HG03280 (cell line): ENCODE measurements around the gene CCDC85C.

ENCODE experiments used
- ATAC-seq: cut with Tn5 transposase; IDR thresholded peaks from one replicate; pipeline ENCODE4 v1.9.1; 2021; ENCODE audit warnings: mild to moderate bottlenecking, moderate library complexity; ENCODE audit not compliant: unreplicated experiment

Gene CCDC85C

DNA sequence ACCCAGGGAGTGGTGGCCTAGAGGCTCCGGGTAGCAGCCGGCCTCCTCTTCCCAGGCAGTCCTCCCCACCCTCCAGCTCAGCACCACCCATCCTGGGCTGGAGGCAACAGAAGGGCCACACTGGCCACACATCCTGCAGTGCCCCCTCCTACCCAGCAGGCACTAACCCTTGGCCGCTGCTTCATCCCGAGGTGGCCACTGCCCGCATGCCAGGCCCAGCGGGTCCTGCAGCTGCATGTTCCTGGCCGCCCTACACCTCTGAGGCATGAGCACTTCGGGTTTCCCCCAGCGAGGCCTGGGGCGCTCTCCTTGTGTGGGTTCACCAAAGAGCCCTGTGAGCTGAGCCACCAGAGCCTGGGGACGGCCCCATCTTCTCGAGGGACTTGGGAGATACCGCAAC lies 61.4 kb downstream of the CCDC85C start:
- ATAC-seq = no peak

DNA sequence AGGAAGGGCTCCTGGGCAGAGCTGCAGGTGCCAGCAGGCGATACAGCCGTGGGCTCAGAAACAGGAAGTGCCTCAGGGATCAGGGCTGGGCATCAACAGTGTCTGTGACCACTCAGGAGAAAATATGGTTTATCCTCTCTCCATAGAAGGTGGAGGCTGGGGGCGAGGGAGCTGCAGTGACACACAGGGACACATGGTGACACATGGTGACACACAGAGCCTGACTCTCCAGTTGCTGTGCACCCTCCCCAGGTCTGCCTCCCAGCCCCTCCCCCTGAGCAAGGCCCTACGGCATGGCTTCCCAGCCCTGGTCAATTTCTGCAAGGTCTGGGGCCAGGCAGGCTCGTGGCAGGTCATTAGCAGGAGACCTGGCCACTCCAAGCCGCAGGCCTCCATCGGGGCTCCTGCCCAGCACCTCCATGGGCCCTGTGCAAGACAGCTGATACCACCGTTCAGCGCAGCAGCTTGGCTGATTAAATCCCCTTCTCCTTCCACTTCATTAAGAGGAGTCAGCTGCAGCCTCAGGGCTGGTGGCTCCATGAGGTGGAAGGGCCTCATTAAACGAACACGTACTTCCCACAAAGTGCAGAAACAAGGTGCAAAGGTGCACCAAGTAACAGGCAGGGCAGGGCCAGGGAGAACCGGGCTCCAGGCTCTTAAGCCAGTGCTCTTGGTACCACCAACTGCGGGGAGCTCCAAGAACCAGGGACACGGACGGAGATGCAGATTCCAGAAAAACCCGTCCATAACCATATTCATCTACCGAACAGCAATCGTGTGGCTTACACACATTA lies 62.1 kb downstream of the CCDC85C start:
- no peak for ATAC-seq

DNA sequence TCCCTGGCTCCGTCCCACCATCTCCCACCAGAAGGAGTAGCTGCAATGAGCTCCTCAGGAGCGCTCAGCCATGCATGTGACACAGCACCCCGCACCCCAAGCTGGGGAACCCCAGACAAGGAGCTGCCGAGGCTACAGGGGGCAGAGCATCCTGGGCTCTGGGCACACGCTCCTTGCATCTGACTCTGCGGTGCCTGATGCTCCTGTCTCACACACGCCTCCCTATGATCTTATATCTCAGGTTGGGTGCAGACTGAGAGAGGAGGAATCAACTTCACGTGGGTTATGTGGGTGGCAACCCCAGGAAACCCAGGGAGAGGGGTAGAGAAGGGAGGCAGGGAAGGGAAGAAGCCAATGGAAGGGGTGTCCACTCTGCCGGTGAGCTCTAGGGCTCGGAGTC lies 62.8 kb downstream of the CCDC85C start:
- ATAC-seq = no peak

DNA sequence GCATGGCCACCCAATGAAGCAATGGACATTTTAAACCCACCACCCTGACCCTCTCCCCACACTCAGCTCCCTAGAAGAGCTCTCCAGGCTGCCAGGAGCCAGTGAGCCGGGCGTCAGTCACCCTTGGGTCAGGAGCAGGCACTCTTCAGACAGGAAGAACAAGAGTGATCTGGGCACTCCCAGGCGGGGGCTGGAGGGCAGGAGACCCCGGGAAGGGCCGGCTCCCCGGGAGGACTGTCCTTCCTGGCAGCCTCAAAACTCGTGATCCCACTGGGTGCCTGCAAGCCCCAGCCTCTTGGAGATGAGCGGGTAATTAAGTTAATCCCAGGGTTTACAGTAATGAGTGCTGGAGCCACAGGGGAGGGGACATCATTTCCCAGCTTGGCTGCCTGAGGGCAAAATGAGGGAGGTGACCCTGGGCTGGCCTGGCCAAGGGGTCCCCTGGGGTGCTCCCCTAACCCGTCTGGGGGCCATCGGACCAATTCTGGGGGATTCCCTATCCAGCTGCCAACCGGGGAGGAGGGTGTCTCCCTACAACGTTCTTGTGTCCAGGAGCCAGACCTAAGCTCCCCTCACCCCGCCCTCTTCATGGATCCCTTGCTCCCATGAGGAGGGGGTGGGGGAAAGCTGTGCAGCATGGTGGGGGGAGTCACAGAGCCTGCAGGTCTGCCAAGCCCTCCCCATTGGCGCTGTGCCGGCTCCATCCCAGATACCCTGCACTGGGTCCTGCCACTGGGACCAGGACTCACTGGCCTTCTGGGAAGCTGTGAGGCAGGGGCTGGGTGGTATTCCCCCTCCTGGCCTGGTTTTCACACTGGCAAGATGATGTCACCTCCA lies 63.6 kb downstream of the CCDC85C start:
- ATAC-seq = no peak

DNA sequence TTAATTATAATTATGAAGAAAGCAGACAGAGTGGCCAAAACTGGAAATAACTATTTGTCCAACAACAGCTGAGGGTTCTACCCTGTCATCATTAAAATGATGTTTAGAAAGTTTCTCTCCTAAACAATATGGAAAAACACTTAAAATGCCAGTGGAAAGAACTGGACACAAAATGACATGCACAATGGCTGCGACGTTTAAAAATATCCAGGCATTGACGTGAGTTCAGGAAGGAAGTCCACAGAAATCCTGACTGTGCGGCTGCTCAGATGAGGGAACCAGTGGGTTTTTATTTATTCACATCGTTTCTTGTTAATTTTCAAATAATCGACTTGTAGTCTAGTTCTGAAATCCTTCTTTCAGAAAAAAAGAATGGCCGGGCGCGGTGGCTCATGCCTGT lies 64.5 kb downstream of the CCDC85C start:
- no peak for ATAC-seq

DNA sequence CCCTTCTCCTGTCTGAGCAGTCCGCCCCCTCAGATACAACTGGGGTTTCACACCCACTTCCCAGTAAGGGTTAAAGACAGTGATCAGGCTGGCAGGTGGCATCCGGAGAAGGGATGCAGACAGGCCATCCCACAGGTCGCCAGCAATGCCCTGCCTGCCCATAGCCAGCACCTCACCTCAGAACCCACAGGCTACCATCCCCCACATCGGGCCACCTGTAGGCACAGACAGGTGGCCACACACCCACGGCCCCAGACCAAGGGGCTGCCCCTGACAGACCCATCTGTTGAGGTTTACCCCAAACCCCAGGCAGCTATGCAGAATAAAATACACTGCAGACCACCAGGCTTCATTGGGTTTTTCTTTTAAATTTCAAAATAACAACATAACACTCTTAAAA lies 65.3 kb downstream of the CCDC85C start:
- ATAC-seq = no peak

DNA sequence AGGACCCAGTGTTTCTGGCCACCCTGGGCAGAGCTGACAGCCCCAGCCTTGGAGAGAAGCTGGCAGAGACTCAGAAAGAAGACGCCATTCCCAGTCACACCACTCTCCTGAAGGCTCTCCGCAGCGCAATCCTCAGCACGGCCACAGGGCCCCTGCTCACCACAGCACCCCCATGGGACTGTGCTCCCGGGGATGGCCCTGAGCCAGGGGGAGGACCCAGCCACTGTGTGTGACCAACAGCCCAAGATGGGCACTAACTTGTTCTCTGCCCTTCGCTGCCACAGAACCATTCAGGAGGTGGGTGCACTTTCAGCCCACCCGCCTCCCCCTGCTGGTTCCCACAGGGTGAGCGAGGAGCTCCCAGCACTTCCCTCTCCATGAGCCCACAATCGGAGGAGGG lies 65.7 kb downstream of the CCDC85C start:
- ATAC-seq = no peak

DNA sequence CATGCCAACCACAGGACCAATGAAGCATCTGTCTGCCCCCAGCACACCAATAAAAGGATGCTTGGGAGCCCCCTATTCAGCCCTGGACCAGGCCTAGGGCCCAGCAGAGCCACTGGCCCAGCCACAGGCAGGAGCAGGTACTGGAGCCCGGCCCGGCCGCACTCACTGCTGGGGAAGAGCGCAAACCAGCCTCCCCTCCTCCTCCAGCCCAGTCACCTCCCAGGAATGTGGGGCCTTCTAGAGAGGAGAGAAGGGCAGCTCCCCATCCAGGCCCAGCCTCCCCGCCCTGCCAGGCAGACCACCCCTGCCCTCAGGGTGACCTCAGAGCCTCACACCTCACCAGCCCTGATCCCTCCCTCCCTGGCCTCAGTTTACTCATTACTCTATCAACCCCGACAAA lies 66.6 kb downstream of the CCDC85C start:
- no peak for ATAC-seq

DNA sequence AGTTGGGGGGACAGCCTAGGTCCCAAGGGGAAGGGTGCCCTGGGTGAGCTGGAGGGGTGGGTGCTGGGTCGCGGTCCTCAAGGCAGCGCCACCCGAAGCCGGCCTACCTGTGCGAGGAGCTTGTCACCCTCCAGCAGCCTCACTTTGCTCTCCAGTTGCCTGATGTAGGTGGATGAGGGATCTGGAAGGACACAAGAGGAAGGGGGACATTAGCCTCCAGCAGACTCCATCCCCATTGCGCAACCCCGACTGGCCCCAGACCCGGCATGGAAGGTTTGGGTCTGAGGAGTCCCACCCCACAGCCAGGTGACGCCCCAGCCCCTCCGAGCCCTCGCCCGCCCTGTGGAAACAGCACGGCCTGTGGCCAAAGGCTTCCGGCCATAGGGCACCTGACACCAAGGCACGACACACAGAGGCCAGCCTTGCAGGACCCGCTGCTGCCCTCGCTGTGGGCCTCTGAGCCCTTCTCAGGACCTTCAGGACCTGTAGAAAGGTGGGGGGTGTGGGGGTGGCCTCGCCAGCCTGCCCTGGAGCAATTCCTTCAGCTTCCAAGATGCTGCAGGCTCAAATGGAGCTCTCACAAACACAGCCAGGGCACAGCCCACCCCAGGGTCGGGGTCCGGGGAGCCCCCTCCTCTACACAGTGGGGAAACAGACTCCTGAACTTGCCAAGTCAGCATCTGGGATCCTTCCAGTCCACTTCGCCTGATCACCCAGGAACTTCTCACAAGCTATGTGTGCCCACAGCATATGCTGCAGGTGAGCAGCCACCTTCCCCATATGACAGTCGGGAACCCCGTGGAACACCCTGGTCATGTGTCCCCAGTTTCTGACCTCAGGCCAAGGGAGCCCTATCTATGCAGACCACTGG lies 67.9 kb downstream of the CCDC85C start:
- no peak for ATAC-seq

DNA sequence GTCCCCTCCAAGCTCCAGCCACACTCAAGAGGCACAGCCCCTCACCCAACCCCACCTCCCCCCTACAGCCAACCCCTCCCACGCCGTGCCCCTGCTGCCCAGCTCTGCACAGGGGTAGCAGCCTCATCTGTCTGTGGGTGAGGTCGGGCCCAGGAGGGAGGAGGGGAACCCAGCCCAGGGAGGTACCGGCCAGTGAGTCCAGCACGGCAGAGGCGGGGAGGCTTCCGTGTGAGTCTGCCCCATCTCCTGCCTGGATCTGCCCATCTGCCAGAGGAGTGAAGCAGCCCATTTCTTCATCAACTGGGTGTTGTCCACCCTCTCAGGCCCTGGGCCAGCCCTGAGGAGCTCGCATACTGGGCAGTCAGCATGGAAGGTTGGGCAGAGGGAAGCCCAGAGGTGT lies 68.6 kb downstream of the CCDC85C start:
- ATAC-seq = no peak

DNA sequence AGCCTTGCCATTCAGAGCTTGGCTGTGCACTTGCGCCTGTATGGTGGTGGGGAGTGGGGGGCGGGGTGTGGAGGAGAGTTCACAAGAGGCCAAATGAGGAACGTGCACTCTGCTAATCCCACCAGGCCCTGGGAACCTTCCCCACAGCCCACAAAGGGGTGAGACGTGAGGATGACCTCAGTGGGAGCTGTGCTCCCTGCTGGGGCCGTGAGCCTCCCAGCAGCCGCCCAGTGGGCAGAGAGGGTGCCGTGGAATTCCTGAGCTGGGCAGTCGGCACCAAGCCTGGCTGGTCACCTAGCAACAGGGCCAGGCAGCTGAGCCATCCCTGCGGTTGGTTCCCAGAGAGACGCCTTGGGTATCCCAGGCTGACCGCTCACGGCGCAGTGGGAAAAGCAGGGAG lies 69.1 kb downstream of the CCDC85C start:
- ATAC-seq = no peak

DNA sequence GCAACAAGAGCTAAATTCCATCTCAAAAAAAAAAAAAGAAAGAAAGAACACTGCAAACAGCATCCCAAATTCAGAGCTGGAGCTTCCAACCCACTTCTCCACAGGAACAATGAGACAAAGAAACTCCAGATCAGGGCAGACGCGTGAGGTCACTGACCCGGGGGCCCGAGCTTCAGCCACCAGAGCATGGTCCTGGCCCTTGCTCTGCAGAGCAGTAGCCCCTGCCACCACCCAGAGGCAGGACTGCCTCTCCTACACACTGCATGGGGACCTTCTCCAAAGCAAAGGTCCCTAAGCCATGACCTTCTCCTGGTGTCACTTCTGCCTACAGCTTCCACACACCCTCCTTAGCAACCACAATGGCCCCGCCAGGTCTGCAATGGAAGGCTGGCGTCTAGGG lies 69.7 kb downstream of the CCDC85C start:
- ATAC-seq = no peak

DNA sequence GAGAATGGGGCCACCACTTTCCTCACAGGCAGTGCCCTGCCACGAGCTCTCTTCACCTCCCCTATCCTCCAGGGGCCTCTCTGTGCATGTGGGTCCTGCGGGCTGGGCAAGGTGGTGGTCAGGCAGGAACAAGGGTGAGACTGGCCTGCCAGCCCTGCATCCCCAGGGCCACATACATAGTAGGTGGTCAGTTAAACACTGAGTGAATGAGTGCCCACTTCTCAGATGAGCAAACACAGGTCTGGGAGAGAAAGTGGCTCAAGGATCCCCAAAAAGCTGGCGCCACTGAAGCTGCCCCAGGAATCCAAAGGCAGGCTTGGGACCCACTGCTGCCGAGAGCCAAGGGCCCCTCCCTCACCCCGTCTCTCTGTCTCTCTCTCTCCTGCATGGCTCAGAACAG lies 71.7 kb downstream of the CCDC85C start:
- no peak for ATAC-seq

DNA sequence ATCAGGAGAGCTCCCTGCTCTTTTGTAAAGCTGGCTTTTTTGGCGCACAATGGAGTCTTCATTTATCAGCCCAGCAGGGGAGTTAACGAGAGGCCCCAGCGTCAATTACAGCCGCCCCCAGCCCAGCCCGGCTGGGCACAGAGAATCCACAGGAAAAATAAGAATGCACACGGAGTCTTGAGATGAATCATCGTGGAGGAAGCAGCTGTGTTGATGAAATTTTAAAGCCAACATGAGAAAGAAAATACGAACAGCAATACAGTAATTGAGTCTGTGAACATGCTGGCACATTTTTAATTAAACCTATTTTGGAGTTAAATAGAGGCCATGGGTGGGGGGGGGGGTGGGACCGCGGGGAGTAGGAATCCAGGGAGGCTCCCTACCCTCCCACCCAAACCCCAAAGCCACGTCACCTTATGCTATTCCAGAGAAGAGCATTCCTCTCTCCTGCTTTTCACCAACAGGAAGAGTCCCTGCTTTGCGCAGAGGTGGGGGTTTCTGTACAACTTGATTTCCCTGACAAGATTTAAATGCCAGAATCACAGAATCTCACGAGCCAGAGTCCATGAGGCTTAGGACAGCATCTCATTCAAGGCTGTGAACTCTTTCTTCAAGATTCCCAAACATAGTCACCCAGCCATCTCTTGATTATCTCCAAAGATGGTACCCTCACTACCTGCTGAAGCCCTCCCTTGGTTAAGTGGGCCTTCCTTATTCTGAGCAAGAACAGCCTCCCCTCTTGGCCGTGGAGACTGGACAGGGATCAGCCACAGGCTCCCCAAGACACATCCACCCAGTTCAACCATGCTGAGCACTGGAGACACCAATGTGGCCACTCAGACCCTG lies 72.5 kb downstream of the CCDC85C start:
- no peak for ATAC-seq

DNA sequence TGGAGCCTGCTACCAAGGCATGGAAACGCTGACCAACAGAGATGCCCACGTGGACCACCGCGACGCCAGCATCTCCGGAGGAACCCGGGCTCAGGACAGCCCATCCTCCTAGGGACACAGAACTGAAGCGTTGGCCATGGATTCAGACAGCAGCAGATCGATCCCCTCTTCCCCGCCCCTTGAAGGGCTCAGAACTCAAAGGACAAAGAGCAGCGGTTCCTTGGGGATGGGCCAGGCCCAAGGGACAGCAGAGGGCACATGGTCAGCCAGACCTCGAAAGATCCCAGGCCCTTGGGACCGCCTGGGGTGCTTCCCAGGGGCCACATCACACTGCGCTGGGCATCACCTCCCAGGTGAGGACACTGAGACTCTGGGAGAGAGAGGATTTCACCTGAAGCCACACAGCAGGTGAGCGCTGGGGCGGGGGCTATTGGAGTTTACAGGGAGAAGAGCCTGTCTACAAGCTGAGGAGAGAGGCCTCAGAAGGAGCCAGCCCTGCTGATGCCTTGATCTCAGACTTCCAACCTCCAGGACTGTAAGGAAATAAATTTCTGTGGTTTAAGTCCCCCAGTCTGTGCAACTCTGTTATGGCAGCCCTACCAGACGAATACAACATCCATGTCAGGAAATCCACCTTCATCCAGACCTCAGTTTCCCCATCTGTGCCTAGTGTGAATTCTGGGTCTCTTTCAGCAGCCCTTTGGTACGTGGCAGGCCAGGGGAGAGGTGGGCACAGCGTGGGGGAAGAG lies 73.4 kb downstream of the CCDC85C start:
- no peak for ATAC-seq

DNA sequence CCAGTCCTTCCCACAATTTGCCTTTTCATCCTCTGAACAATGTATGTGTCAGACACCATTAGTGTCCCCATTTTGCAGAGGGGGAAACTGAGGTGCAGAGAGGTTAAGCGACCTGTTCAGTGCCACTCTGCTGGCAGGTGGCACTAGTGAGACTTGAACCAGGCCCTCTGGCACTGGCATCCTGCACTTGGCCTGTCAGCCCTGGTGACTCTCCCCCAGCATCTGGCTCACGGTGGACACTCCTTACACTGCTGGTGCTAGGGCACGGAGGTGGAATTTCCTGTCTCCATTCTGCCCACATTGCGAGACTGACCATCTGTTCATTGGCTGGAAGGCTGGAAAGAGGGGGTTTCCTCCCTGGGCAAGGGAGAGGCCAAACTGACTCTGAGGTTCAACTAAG lies 74.1 kb downstream of the CCDC85C start:
- ATAC-seq = no peak

DNA sequence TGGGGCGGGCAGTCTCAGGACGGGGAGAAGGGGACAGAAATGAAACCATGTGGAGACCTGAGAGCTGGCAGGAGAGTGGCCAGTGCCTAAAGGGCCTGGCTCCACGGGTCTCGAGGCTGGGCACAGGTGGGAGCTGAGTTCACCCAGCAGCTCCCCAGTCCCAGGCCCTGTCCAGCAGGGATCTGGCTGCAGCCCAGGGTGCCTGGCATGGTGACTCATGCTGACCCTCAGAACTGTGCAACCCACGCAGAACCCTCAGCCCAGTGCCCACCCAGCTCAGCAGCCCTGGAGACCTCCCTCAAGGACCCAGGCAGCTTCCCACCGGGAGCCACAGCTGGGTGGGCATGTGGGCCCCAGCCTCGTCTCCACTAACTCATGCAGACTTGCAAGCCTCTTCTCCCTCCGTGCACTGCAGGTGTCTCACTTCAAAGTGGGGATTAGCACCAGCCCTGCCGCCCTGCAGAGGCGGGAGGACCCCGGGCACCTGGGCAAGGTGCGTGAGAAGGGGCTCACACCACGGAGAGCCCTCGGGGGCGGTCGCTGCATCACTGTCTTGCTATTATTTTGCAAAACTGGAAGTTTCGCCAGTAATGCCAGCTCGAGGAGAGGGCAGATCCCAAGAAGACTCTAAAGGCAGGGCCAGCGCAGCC lies 76.5 kb downstream of the CCDC85C start:
- no peak for ATAC-seq

DNA sequence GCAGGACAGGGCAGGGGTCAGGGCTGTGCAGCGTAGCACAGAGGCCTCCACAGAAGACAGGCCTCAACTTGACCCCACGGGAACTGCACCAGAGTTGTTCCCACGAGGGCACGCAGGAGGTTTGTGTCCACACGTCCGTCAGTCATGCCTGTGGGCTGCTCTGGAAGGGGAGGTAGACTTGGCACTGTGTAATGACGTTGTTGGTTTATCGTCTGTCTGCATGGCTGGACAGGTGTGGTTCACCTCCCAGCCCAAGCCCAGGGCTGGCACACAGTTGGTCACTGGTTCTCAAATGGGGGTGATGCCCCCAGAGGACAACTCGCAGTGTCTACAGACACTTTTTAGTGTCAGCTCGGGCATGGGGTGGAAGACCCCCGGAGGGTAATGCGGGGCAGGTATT lies 77.0 kb downstream of the CCDC85C start:
- ATAC-seq = no peak

DNA sequence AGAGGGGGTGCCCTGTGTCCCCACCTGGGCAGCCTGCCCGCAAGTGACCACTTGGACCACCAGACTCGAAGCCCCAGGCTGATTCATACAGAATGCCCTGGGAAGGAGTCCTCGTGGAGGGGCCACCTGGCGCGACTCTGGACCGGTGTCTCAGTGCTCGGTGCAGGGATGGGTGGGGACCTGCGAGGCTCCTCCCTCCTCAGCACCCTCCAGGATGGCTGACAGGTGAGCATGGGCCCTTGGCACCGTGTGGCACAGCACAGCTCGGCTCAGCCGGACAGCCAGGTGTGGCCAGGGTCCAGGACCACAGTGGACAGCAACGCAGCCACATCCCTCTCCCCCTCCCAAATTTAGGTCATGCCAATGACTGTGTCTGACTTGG lies 78.3 kb downstream of the CCDC85C start:
- ATAC-seq = no peak
